ENCODE results near the gene SMPDL3B. TPM values are rescaled to one million over a fixed set of nuclear protein-coding genes. Genes with fewer than 3 reads are reported as not detected.

Gene SMPDL3B
- total and polyA plus RNA-seq, 2 of the 13 experiments (the other 11 are each of a cell fraction or from before 2014, with no cell fraction given), result 0.29 to 1.3 TPM

GRCh38 chr1:27889506-27889905 is 45.3 kb upstream of the SMPDL3B start:
- BruUV-seq (replicated peaks), result no TSS peak
- Histone ChIP-seq H3K9me3 (ENCODE audit: low read length) (no peaks in the 10 kb centered on the region), H3K4me1 (ENCODE audit: insufficient read depth, low read length) (no peaks in the 10 kb centered on the region), H2AFZ (ENCODE audit: low read length) (no peak overlapping the region), H3K4me2 (ENCODE audit: low read depth, low read length) (no peak overlapping the region), H3K27me3 (ENCODE audit: control insufficient read depth in 1 of 2, insufficient read depth in 2 of 2, low read length in 2 of 2) (no peaks in the 10 kb centered on the region), H3K9ac (ENCODE audit: insufficient read depth, low read depth, low read length) (no peak overlapping the region), H3K79me2 (ENCODE audit: insufficient read depth, low read length) (no peaks in the 10 kb centered on the region), H4K20me1 (ENCODE audit: insufficient read depth, low read length) (no peaks in the 10 kb centered on the region), H3K4me3 (replicated peaks in 1 of 3; ENCODE audit: insufficient read depth in 1 of 3, low read depth in 2 of 3, low read length in 3 of 3) (no peak overlapping the region), H3K36me3 (replicated peaks in 1 of 2; ENCODE audit: control insufficient read depth in 1 of 2, insufficient read depth in 2 of 2, low read length in 2 of 2) (peaks cover 9 to 36% of the 10 kb centered on the region in 2 experiments), H3K27ac (ENCODE audit: extremely low read length, insufficient read depth, low read length) (no peak overlapping the region)
- WGBS (ENCODE audit: low lambda C conversion rate), result 96% methylated on average over 3 of the region's 3 CpGs
- intact Hi-C loops (cut with micrococcal nuclease; ENCODE audit: unreplicated experiment) (no loop called here), in situ Hi-C loops (cut with HindIII; ENCODE audit: extremely low pct_ligation_motif_present, low pct_unique_long_range_greater_than_20kb) (no loop called here)
- no peak for FAIRE-seq
- ChIA-PET CTCF (ENCODE audit: low intra/inter-chr PET ratio, low total read pairs) (no interaction called here), POLR2A (no interaction called here)
- TF ChIP-seq FOXP1 (IDR thresholded peaks at IDR 0.05) (no peak), FOXP1 (CRISPR knock-in tag; IDR thresholded peaks at IDR 0.05) (no peak), ZC3H4 (CRISPR knock-in tag; IDR thresholded peaks at IDR 0.05; ENCODE audit: borderline replicate concordance) (no peak), ZFP90 (CRISPR knock-in tag; IDR thresholded peaks at IDR 0.05; ENCODE audit: borderline replicate concordance) (no peak), RERE (CRISPR knock-in tag; IDR thresholded peaks at IDR 0.05; ENCODE audit: low read depth) (no peak), ZFP41 (CRISPR knock-in tag; IDR thresholded peaks at IDR 0.05; ENCODE audit: borderline replicate concordance) (no peak), PHF8 (CRISPR knock-in tag; IDR thresholded peaks at IDR 0.05) (no peak), ZBTB7B (CRISPR knock-in tag; IDR thresholded peaks at IDR 0.05) (no peak), ZFP36L1 (CRISPR knock-in tag; IDR thresholded peaks at IDR 0.05) (no peak), ZNF513 (CRISPR knock-in tag; conservative IDR thresholded peaks at IDR 0.05) (no peak), ETV5 (CRISPR knock-in tag; IDR thresholded peaks at IDR 0.05; ENCODE audit: borderline replicate concordance) (no peak)
- ATAC-seq, result no peak
- DNase-seq (ENCODE audit: low spot score), result no peak
